Keratinocyte (primary cell): Measurements from ENCODE around the gene FTH1. TPM values are rescaled to one million over a fixed set of nuclear protein-coding genes. Genes with fewer than 3 reads are reported as not detected.

Experiments used
- DNase-seq: peaks from one replicate; pipeline ENCODE4 v3.0.0-alpha.2; 2011; ENCODE audit warnings: low read depth, missing footprints, low spot score
- FAIRE-seq: peaks from 2 replicates; lab custom pipeline; 2011; peaks lifted over from hg19 to GRCh38; lab: Jason Lieb, UNC
- H2AFZ ChIP-seq: 2 replicates; pipeline ENCODE4 v1.6.0; 2012; ENCODE audit warnings: low read length, control low read depth, inconsistent platforms; ENCODE audit not compliant: control insufficient read depth
- H3K27ac ChIP-seq: 2 replicates; pipeline ENCODE4 v1.5.1; 2011; ENCODE audit warnings: low read length; ENCODE audit not compliant: control insufficient read depth, insufficient read depth
- H3K27me3 ChIP-seq: 3 replicates; pipeline ENCODE4 v1.6.0; 2011; ENCODE audit warnings: low read length; ENCODE audit not compliant: control insufficient read depth, insufficient read depth; ENCODE audit errors: extremely low read depth
- H3K36me3 ChIP-seq, 2 experiments: 2 replicates in 1 of 2; 3 replicates in 1 of 2; pipeline ENCODE4 v1.5.1; 2011; ENCODE audit warnings: low read length in 2 of 2, mild to moderate bottlenecking in 1 of 2; ENCODE audit not compliant: control insufficient read depth in 2 of 2, insufficient read depth in 2 of 2; ENCODE audit errors: extremely low read depth in 1 of 2
- H3K4me1 ChIP-seq: 3 replicates; pipeline ENCODE4 v1.5.1; 2011; ENCODE audit warnings: low read length; ENCODE audit not compliant: control insufficient read depth, insufficient read depth; ENCODE audit errors: extremely low read depth
- H3K4me2 ChIP-seq: 3 replicates; pipeline ENCODE4 v1.6.0; 2011; ENCODE audit warnings: low read depth, low read length; ENCODE audit not compliant: control insufficient read depth, insufficient read depth; ENCODE audit errors: extremely low read depth
- H3K4me3 ChIP-seq, 3 experiments: fragments of 200-600 bp in 1 of 3; sonication (generic) in 1 of 3; 2 replicates in 2 of 3; 3 replicates in 1 of 3; pipeline ENCODE4 v1.5.1; 2011 to 2016; ENCODE audit warnings: low read length in 3 of 3, mild to moderate bottlenecking in 3 of 3, control low read depth in 2 of 3, inconsistent platforms in 1 of 3, low read depth in 1 of 3, mixed read lengths in 1 of 3, mixed run types in 1 of 3, moderate library complexity in 1 of 3; ENCODE audit not compliant: control insufficient read depth in 2 of 3, insufficient read depth in 2 of 3; ENCODE audit errors: extremely low read depth in 1 of 3
- H3K79me2 ChIP-seq: 2 replicates; pipeline ENCODE4 v1.6.0; 2012; ENCODE audit warnings: low read length; ENCODE audit not compliant: control insufficient read depth, insufficient read depth
- H3K9ac ChIP-seq: 3 replicates; pipeline ENCODE4 v1.6.0; 2011; ENCODE audit warnings: low read length; ENCODE audit not compliant: control insufficient read depth, insufficient read depth; ENCODE audit errors: extremely low read depth
- H3K9me1 ChIP-seq: 3 replicates; pipeline ENCODE4 v1.6.0; 2011; ENCODE audit warnings: low read length; ENCODE audit not compliant: control insufficient read depth, insufficient read depth; ENCODE audit errors: extremely low read depth
- H3K9me3 ChIP-seq: 2 replicates; pipeline ENCODE4 v1.5.1; 2012; ENCODE audit warnings: low read depth, low read length; ENCODE audit not compliant: control insufficient read depth
- H4K20me1 ChIP-seq: 3 replicates; pipeline ENCODE4 v1.6.0; 2011; ENCODE audit warnings: low read length; ENCODE audit not compliant: control insufficient read depth, insufficient read depth; ENCODE audit errors: extremely low read depth
- CTCF ChIP-seq, 3 experiments: IDR thresholded peaks in 1 of 3; conservative IDR thresholded peaks in 1 of 3; optimal IDR thresholded peaks in 1 of 3; 2 replicates in 2 of 3; 3 replicates in 1 of 3; pipeline versions ENCODE3 to v1.5.1; 2011; ENCODE audit warnings: low read length in 3 of 3, mild to moderate bottlenecking in 3 of 3, moderate library complexity in 2 of 3, control low read depth in 1 of 3, inconsistent platforms in 1 of 3; ENCODE audit not compliant: insufficient read depth in 2 of 3; ENCODE audit errors: extremely low read depth in 1 of 3
- EZH2 ChIP-seq: IDR thresholded peaks from one replicate; pipeline ENCODE4 v1.6.1; 2012; ENCODE audit warnings: inconsistent platforms, mild to moderate bottlenecking, low read length, moderate library complexity
- dilution Hi-C: fragments of 300-500 bp; cut with MboI; formaldehyde crosslinking; loops from one replicate; pipeline ENCODE4 v1.7.0; 2020; ENCODE audit warnings: low sequenced_read_pairs; ENCODE audit not compliant: extremely low pct_ligation_motif_present
- polyA plus RNA-seq, 5 experiments: library from polyadenylated mRNA; depleted of rRNA in 3 of 5; stranded (reverse) in 3 of 5; stranded (forward) in 1 of 5; unstranded in 1 of 5; fragments of >200 nt; gene quantifications; 1 replicate in 1 of 5; 2 replicates in 3 of 5; 3 replicates in 1 of 5; pipeline versions ENCODE4 v1.2.1 to v1.2.3, GENCODE V29; 2011 to 2012; ENCODE audit warnings: missing spikeins in 2 of 5, low read depth in 1 of 5, low replicate concordance in 1 of 5
- small RNA-seq, 3 experiments: library from RNA; depleted of rRNA; stranded (forward); fragments of <200 nt; gene quantifications; one replicate each; pipeline ENCODE3, GENCODE V24; 2012; ENCODE audit warnings: low read depth in 3 of 3, low replicate concordance in 1 of 3; ENCODE audit not compliant: insufficient read length in 3 of 3

The FTH1 gene
- polyA plus RNA-seq, 1 donor (not counting 4 experiments of a cell fraction or from before 2014, with no cell fraction given): 1,058 TPM

- no peak overlapping the region for H2AFZ ChIP-seq
- H3K9me1 ChIP-seq: no peaks in the 10 kb centered on the region
- H4K20me1 ChIP-seq: peaks cover 3% of the 10 kb centered on the region
- H3K79me2 ChIP-seq: no peaks in the 10 kb centered on the region
- no peak overlapping the region for H3K9ac ChIP-seq
- no peak overlapping the region for H3K4me2 ChIP-seq
- DNase-seq (no peak), FAIRE-seq (no peak)
- dilution Hi-C loops: loop anchor here (25.0 kb wide), 1 partner anchor 173 kb away; no protein-coding TSS in a partner anchor
- H3K4me1 ChIP-seq: no peaks in the 10 kb centered on the region
- H3K27me3 ChIP-seq: peaks cover 36% of the 10 kb centered on the region
- H3K27ac ChIP-seq: no peak overlapping the region
- TF ChIP-seq CTCF (optimal IDR thresholded peaks at IDR 0.05 in 1 of 3, IDR thresholded peaks at IDR 0.05 in 1 of 3, conservative IDR thresholded peaks at IDR 0.05 in 1 of 3; ENCODE audit: extremely low read depth in 1 of 3, insufficient read depth in 2 of 3, low read length in 3 of 3): no peak
- no peak for TF ChIP-seq EZH2
- no peak overlapping the region for H3K4me3 ChIP-seq
- no peaks in the 10 kb centered on the region for H3K9me3 ChIP-seq
- H3K36me3 ChIP-seq: no peaks in the 10 kb centered on the region
Measured at GRCh38 chr11:61914471-61915171, 52.8 kb downstream of the FTH1 start.

Small RNA genes within 50 kb of the gene (small RNA-seq; reads per million reads assigned to genes)
- gene RNU6-1243P: 0 reads per million in 3 experiments

Other genes with a start within 250 kb of the FTH1 start
- gene MYRF, start 215.0 kb downstream of the FTH1 start, polyA plus RNA-seq: 0.14 to 0.24 TPM (median 0.24 TPM) in 3 replicates
- 188 to 324 TPM (median 249 TPM) in 3 replicates for gene TMEM258, start 175.0 kb downstream of the FTH1 start, polyA plus RNA-seq
- 10.0 to 26.7 TPM (median 25.8 TPM) in 3 replicates for gene FEN1, start 174.7 kb downstream of the FTH1 start, polyA plus RNA-seq
- 19.0 to 34.0 TPM (median 32.0 TPM) in 3 replicates for gene FADS1, start 150.6 kb downstream of the FTH1 start, polyA plus RNA-seq
- 175 to 319 TPM (median 196 TPM) in 3 replicates for gene FADS2, start 139.3 kb downstream of the FTH1 start, polyA plus RNA-seq
- gene FADS3, start 76.1 kb downstream of the FTH1 start, polyA plus RNA-seq: 33.9 to 112 TPM (median 38.7 TPM) in 3 replicates
- 0.31 to 0.66 TPM (median 0.32 TPM) in 3 replicates for gene RAB3IL1, start 50.1 kb downstream of the FTH1 start, polyA plus RNA-seq
- 0.02 to 0.28 TPM (median 0.13 TPM) in 3 replicates for gene BEST1, start 17.3 kb downstream of the FTH1 start, polyA plus RNA-seq
- 8.0 to 19.6 TPM (median 12.7 TPM) in 3 replicates for gene INCENP, start 156.4 kb upstream of the FTH1 start, polyA plus RNA-seq
- gene SCGB1D1, start 222.6 kb upstream of the FTH1 start, polyA plus RNA-seq: not detected in 3 replicates
- gene SCGB2A1, start 241.0 kb upstream of the FTH1 start, polyA plus RNA-seq: 0.14 TPM in 1 of 3 replicates, not detected in the others